Heart left ventricle (tissue), 16 donors: ENCODE results near the gene PYGM. TPM values are rescaled to one million over a fixed set of nuclear protein-coding genes. Genes with fewer than 3 reads are reported as not detected.

Experiments
- ATAC-seq, 4 donors: fragments of 200-7000 bp; cut with Tn5 transposase; one replicate each; pipeline ENCODE4 v1.9.1; 2020 to 2022; ENCODE audit warnings: moderate library complexity in 4 of 4, mild to moderate bottlenecking in 3 of 4, moderate number of reproducible peaks in 1 of 4
- DNase-seq, 5 donors: peaks; one replicate each; pipeline ENCODE4 v3.0.0-alpha.2; 2020
- H3K27ac ChIP-seq, 12 donors: fragments of 200-600 bp; sonication (generic) in 4 of 12; one replicate each; pipeline versions ENCODE4 v1.5.0 to v1.8.0; 2016 to 2022; ENCODE audit warnings: mild to moderate bottlenecking in 2 of 12
- H3K27me3 ChIP-seq, 9 donors: fragments of 200-600 bp; sonication (generic) in 2 of 9; one replicate each; pipeline versions ENCODE4 v1.5.1 to v1.8.0; 2016 to 2022; ENCODE audit warnings: mild to moderate bottlenecking in 3 of 9
- H3K36me3 ChIP-seq, 9 donors: fragments of 200-600 bp; sonication (generic) in 2 of 9; one replicate each; pipeline versions ENCODE4 v1.5.0 to v1.8.0; 2018 to 2022; ENCODE audit warnings: mild to moderate bottlenecking in 2 of 9
- H3K4me1 ChIP-seq, 12 donors: fragments of 200-600 bp; sonication (generic) in 4 of 12; one replicate each; pipeline versions ENCODE4 v1.5.0 to v1.8.0; 2016 to 2022; ENCODE audit warnings: mild to moderate bottlenecking in 3 of 12
- H3K4me3 ChIP-seq, 12 donors: fragments of 200-600 bp; sonication (generic) in 4 of 12; one replicate each; pipeline versions ENCODE4 v1.5.0 to v1.8.0; 2017 to 2022; ENCODE audit warnings: mild to moderate bottlenecking in 9 of 12, moderate library complexity in 4 of 12
- H3K9me3 ChIP-seq, 12 donors: fragments of 200-600 bp; sonication (generic) in 4 of 12; one replicate each; pipeline versions ENCODE4 v1.5.0 to v1.8.0; 2016 to 2022; ENCODE audit warnings: mild to moderate bottlenecking in 1 of 12
- CTCF ChIP-seq, 12 donors: fragments of 200-600 bp; sonication (generic) in 4 of 12; IDR thresholded peaks; one replicate each; pipeline versions ENCODE4 v1.5.0 to v1.8.0; 2018 to 2022; ENCODE audit warnings: antibody characterized with exemption in 12 of 12, mild to moderate bottlenecking in 5 of 12
- POLR2A ChIP-seq, 2 donors: fragments of 450-650 bp; IDR thresholded peaks; one replicate each; pipeline ENCODE4 v1.6.1; 2017; ENCODE audit warnings: antibody characterized with exemption in 2 of 2, mild to moderate bottlenecking in 2 of 2, moderate library complexity in 2 of 2
- WGBS, 4 donors: extraction: QIAGEN DNeasy Blood & Tissue Kit in 2 of 4; methylation state at CpG; one replicate each; pipeline versions ENCODE4 v1.1.5 to v1.1.7; 2013 to 2018; 5-methylcytosine and 5-hydroxymethylcytosine counted together
- intact Hi-C, 10 donors: fragments of 100-400 bp; cut with DNase I; formaldehyde crosslinking; loops; one replicate each; pipeline versions ENCODE4 v1.11.1 to v1.14.2; 2022
- polyA plus RNA-seq, 2 donors: library from polyadenylated mRNA; stranded (reverse); fragments of 200-250 nt; gene quantifications; one replicate each; pipeline ENCODE4 v1.2.3, GENCODE V29; 2013
- total RNA-seq, 9 donors: library from RNA; depleted of rRNA in 2 of 9; stranded (reverse); fragments of >200 nt in 2 of 9; fragmentation: NEBNext Ultra II Directional in 3 of 9; extraction: Animal tissue kit (Norgen Biotek cat#: 25700) in 3 of 9; gene quantifications; one replicate each; pipeline versions ENCODE4 v1.1.0 to v1.2.4, GENCODE V29; 2016 to 2023
- donor health status: ischemic (EF 13 %, LVEDD 7.1; RV severe dilation, severe dysfunction).
- donor health status: healthy with polysubstance abuse.
- donor health status: DM: no; HTN: yes; CAD: no.
- donor health status: DM: no; HTN: no; CAD: no.
- donor health status: ischemic (EF 25% LVEDD 6.9; RV normal size, moderate dysfunction).
- donor health status: ischemic (EF 25% LVEDD 5.7; RV mildly dilated, moderate dysfunction).
- donor health status: healthy.
- donor health status: DM: yes; HTN: yes; CAD: no.
- donor health status: ischemic (EF 35%, LVEDD 5.7; RV mildly dilated, moderate dysfunction).
- donor health status: nonischemic (EF 11% LVEDD 7.7; RV severe dilation, severe dysfunction).
- donor health status: DM: yes; HTN: yes; CAD: no.
- donor health status: PGD.
- donor health status: ischemic (EF 29% LVEDD 5.4; RV normal size, mild dysfunction).
- donor health status: nonischemic (EF 23%, LVEDD 6.1; RV moderate dilation, normal function).

The PYGM gene
- total and polyA plus RNA-seq, 11 donors: 10.3 to 167 (median 80.2) TPM

GRCh38 chr11:64760759-64761420 lies 1.1 kb upstream of the PYGM start:
- TF ChIP-seq CTCF (IDR thresholded peaks at IDR 0.05) (no peak), POLR2A (IDR thresholded peaks at IDR 0.05) (no peak)
- Histone ChIP-seq H3K27ac (peak overlapping the region in 11 of 12 donors; percentile 17 to 89 (median 76)), H3K36me3 (peaks cover 0 to 44% (median 37%) of the 10 kb centered on the region in 9 donors), H3K9me3 (no peaks in the 10 kb centered on the region), H3K4me1 (peaks cover 11 to 71% (median 53%) of the 10 kb centered on the region in 12 donors), H3K27me3 (no peaks in the 10 kb centered on the region), H3K4me3 (no peak overlapping the region)
- intact Hi-C loops: no loop called here
- WGBS, 4 donors: 61 to 76% (median 67%) methylated on average over 7 of the region's 7 CpGs
- ATAC-seq (no peak), DNase-seq (no peak)

- peaks cover 11 to 58% (median 46%) of the 10 kb centered on the region in 12 donors for H3K4me1 ChIP-seq
- H3K27ac ChIP-seq: peak overlapping the region; percentile 22 to 89 (median 76)
- WGBS, 4 donors: 38 to 48% (median 41%) methylated on average over 12 to 21 of the region's 21 CpGs
- peaks cover 0 to 28% (median 22%) of the 10 kb centered on the region in 9 donors for H3K36me3 ChIP-seq
- ATAC-seq (peak; percentile 5 to 21 (median 16)), DNase-seq (peak in 2 of 5 donors; percentile 31 to 46)
- H3K9me3 ChIP-seq: no peaks in the 10 kb centered on the region
- no peak for TF ChIP-seq POLR2A (IDR thresholded peaks at IDR 0.05)
- no peak for TF ChIP-seq CTCF (IDR thresholded peaks at IDR 0.05)
- intact Hi-C loops: no loop called here
- no peaks in the 10 kb centered on the region for H3K27me3 ChIP-seq
- peak overlapping the region; percentile 2 to 61 (median 44) for H3K4me3 ChIP-seq
Observed at GRCh38 chr11:64759131-64759721, 548 bp downstream of the PYGM start.

DNA sequence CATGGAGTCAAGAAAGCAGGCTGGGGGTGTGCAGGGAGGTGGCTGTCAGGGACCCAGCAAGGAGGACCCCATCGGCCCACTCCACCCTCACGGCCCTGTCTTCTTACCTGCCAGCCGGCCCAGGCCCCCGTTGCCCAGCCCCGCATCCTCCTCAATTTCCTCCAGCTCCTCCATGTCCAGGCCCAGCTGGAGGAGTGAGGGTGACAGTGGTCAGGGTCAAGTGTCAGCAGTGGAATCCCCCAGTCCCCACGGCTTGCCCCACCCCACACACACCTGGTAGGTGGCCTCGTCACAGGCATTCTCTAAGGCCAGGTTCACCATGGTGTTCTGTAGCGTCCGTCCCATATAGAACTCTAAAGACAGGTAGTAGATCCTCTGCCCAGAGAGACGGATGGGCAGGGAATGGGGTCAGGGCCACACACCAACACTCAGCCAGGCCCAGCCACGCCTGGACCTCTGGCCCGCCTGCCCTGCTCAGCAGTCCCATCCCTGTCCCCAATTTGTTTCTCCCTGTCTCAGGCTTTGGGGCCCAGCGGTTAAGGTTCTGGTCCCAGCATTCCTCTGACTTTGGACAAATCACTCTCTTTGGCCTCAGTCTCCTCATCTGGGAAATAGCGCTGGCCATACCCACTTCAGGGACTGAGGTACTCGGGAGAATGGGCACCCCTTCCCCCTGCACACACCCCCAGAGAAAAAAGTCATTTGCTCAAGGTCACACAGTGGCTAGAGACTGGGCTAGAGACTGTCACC lies 1.3 kb downstream of the PYGM start:
- intact Hi-C loops: no loop called here
- 87 to 91% (median 90%) methylated on average over 11 to 15 of the region's 15 CpGs for WGBS, 4 donors
- Histone ChIP-seq H3K36me3 (peaks cover 0 to 20% (median 14%) of the 10 kb centered on the region in 9 donors), H3K4me1 (peaks cover 8 to 51% (median 39%) of the 10 kb centered on the region in 12 donors), H3K27me3 (no peaks in the 10 kb centered on the region), H3K4me3 (peak overlapping the region in 9 of 12 donors; percentile 36 to 61 (median 49)), H3K9me3 (no peaks in the 10 kb centered on the region), H3K27ac (peak overlapping the region in 9 of 12 donors; percentile 71 to 89 (median 79))
- no peak for TF ChIP-seq CTCF (IDR thresholded peaks at IDR 0.05)
- no peak for TF ChIP-seq POLR2A (IDR thresholded peaks at IDR 0.05)
- ATAC-seq (no peak), DNase-seq (peak in 1 of 5 donors; percentile 13)
